B cell (primary cell): ENCODE results near the gene NMT2. TPM values are rescaled to one million over a fixed set of nuclear protein-coding genes. Genes with fewer than 3 reads are reported as not detected.

Experiments used
- ATAC-seq: fragments of 200-7000 bp; cut with Tn5 transposase; one replicate; pipeline ENCODE4 v1.10.0; 2021; ENCODE audit warnings: low read depth, mild to moderate bottlenecking, moderate number of reproducible peaks, moderate library complexity
- CTCF ChIA-PET: fragments of 350-600 bp; sonication (Branson Sonifier 250); formaldehyde crosslinking; loops from one replicate; lab custom pipeline; 2021; ENCODE audit warnings: antibody characterized with exemption, inconsistent platforms; lab: Charles Lee
- POLR2A ChIA-PET: fragments of 350-600 bp; sonication (Branson Sonifier 250); formaldehyde crosslinking; loops from one replicate; lab custom pipeline; 2021; ENCODE audit warnings: antibody characterized with exemption; lab: Charles Lee
- DNase-seq: peaks from one replicate; pipeline ENCODE4 v3.0.0; 2013
- H2AFZ ChIP-seq: 2 replicates; pipeline ENCODE4 v1.6.1; 2012; ENCODE audit warnings: mild to moderate bottlenecking, low read depth, low read length; ENCODE audit not compliant: insufficient read depth, poor library complexity, severe bottlenecking
- H3K27ac ChIP-seq, 2 donors: 1 replicate in 1 of 2; 2 replicates in 1 of 2; pipeline ENCODE4 v1.5.1; 2012 to 2013; ENCODE audit warnings: low read length in 2 of 2, mild to moderate bottlenecking in 2 of 2, moderate library complexity in 1 of 2
- H3K27me3 ChIP-seq, 4 experiments: fragments of 200-600 bp in 1 of 4; sonication (generic) in 1 of 4; replicated peaks in 1 of 4; 1 replicate in 2 of 4; 2 replicates in 2 of 4; pipeline versions ENCODE4 v1.6.1 to v1.7.0; 2013 to 2016; ENCODE audit warnings: low read length in 3 of 4, mild to moderate bottlenecking in 2 of 4, mixed read lengths in 1 of 4, moderate library complexity in 1 of 4; ENCODE audit not compliant: insufficient read depth in 4 of 4, control insufficient read depth in 3 of 4; ENCODE audit errors: control extremely low read depth in 1 of 4
- H3K36me3 ChIP-seq, 2 experiments: replicated peaks in 1 of 2; 1 replicate in 1 of 2; 2 replicates in 1 of 2; pipeline versions ENCODE4 v1.6.1 to v1.7.1; 2013; ENCODE audit warnings: low read length in 1 of 2; ENCODE audit not compliant: insufficient read depth in 2 of 2, control insufficient read depth in 1 of 2; ENCODE audit errors: control extremely low read depth in 1 of 2, extremely low read depth in 1 of 2
- H3K4me1 ChIP-seq, 2 donors: fragments of 200-600 bp in 1 of 2; sonication (generic) in 1 of 2; 1 replicate in 1 of 2; 2 replicates in 1 of 2; pipeline versions ENCODE4 v1.5.1 to v1.6.1; 2013 to 2017; ENCODE audit warnings: low read length in 2 of 2; ENCODE audit not compliant: control insufficient read depth in 2 of 2, insufficient read depth in 2 of 2
- H3K4me2 ChIP-seq: replicated peaks from 2 replicates; pipeline ENCODE3; 2012; ENCODE audit warnings: mild to moderate bottlenecking, low read depth, low read length; ENCODE audit not compliant: poor library complexity, severe bottlenecking
- H3K4me3 ChIP-seq, 5 experiments: fragments of 200-600 bp in 1 of 5; sonication (generic) in 1 of 5; 1 replicate in 3 of 5; 2 replicates in 2 of 5; pipeline versions ENCODE4 v1.5.1 to v1.7.0; 2011 to 2016; ENCODE audit warnings: low read length in 4 of 5, mild to moderate bottlenecking in 4 of 5, low read depth in 2 of 5, control low read depth in 1 of 5, moderate library complexity in 1 of 5; ENCODE audit not compliant: insufficient read depth in 1 of 5; ENCODE audit errors: control extremely low read depth in 1 of 5, extremely low read depth in 1 of 5
- H3K79me2 ChIP-seq: fragments of 200-600 bp; sonication (generic); one replicate; pipeline ENCODE4 v1.6.0; 2016; ENCODE audit warnings: low read length; ENCODE audit not compliant: control insufficient read depth, insufficient read depth
- H3K9ac ChIP-seq: fragments of 200-600 bp; sonication (generic); 2 replicates; pipeline ENCODE4 v1.6.1; 2017; ENCODE audit warnings: mild to moderate bottlenecking, low read length, moderate library complexity
- H3K9me3 ChIP-seq, 3 donors: one replicate each; pipeline versions ENCODE4 v1.6.1 to v1.7.1; 2013; ENCODE audit warnings: low read length in 2 of 3; ENCODE audit not compliant: control insufficient read depth in 2 of 3, insufficient read depth in 1 of 3; ENCODE audit errors: control extremely low read depth in 1 of 3
- H4K20me1 ChIP-seq: 2 replicates; pipeline ENCODE4 v1.6.0; 2012; ENCODE audit warnings: mild to moderate bottlenecking, low read length; ENCODE audit not compliant: insufficient read depth, control insufficient read depth, poor library complexity, severe bottlenecking
- H3K27ac Mint-ChIP-seq: one replicate; pipeline ENCODE4 v1.8.0; 2021; ENCODE audit warnings: mixed read lengths
- H3K27me3 Mint-ChIP-seq: one replicate; pipeline ENCODE4 v1.8.0; 2021; ENCODE audit warnings: mixed read lengths
- H3K4me1 Mint-ChIP-seq: one replicate; pipeline ENCODE4 v1.8.0; 2021; ENCODE audit warnings: mixed read lengths
- H3K4me3 Mint-ChIP-seq: one replicate; pipeline ENCODE4 v1.8.0; 2021; ENCODE audit warnings: mixed read lengths
- H3K9me3 Mint-ChIP-seq: one replicate; pipeline ENCODE4 v1.8.0; 2022; ENCODE audit warnings: mixed read lengths; ENCODE audit not compliant: insufficient read depth
- EZH2 ChIP-seq: IDR thresholded peaks from 2 replicates; pipeline ENCODE4 v1.6.1; 2012; ENCODE audit warnings: borderline replicate concordance, low read depth, mild to moderate bottlenecking, moderate library complexity, low read length; ENCODE audit not compliant: insufficient read depth, poor library complexity, severe bottlenecking
- WGBS: methylation state at CpG from one replicate; pipeline ENCODE4 v1.1.5; 2013; ENCODE audit warnings: missing lambda C conversion rate; ENCODE audit not compliant: insufficient coverage; 5-methylcytosine and 5-hydroxymethylcytosine counted together
- intact Hi-C: fragments of 100-400 bp; cut with micrococcal nuclease; formaldehyde crosslinking; loops from one replicate; pipeline ENCODE4 v1.10.0; 2022
- polyA plus RNA-seq: library from polyadenylated mRNA; depleted of rRNA; stranded (reverse); fragments of >200 nt; gene quantifications from 2 replicates; pipeline ENCODE4 v1.2.3, GENCODE V29; 2012
- total RNA-seq, 2 donors: library from RNA; stranded (reverse); fragments of 120-200 nt in 1 of 2; gene quantifications; 1 replicate in 1 of 2; 2 replicates in 1 of 2; pipeline versions ENCODE4 v1.2.3 to v1.2.4, GENCODE V29; 2013 to 2022
- TF ChIP-seq, protein P1 (sequence below): fragments of 200-600 bp; IDR thresholded peaks from one replicate; pipeline ENCODE4 v1.8.0; 2022; ENCODE audit warnings: antibody characterized with exemption, mild to moderate bottlenecking

Gene NMT2
- total and polyA plus RNA-seq, 2 donors (not counting 1 experiment from before 2014, with no cell fraction given) = 2.8 to 73.3 TPM

DNA sequence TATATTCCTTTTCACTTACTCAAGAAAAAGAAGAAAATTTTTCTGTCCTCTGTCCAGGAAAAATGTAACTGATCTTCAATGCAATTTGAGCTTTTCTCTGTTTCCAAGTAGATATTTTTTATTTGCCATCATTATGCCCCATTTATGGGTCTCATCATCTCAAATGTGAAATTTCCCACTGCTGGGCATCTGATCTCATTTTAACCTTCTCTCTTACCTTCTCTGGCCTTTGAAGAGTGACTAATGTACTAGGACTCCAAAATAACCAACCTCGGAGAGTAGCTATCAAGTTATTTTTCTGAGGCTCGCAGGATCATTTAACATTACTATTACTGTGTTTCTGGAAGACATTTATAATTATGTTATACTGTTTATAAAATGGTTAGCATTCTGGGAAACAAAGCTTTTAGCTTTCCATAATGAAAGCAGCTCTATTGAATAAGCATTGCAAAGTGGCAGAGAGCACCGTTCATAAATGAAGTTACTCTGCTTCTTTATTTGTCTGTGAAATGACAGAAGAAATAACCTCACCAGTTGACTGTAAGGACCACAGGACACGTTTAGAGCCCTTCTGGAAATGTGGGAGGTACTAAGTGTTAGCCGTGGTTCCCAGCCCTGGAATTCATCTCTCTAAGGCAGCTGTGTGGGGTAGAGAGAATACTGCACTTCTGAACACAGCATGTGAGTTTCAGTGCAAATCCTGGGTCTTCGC lies 33.3 kb upstream of the NMT2 start:
- H3K4me1 Mint-ChIP-seq = no peaks in the 10 kb centered on the region
- no peak overlapping the region for H3K4me3 ChIP-seq
- H3K4me2 ChIP-seq = no peak overlapping the region
- WGBS = 97% methylated on average over 3 of the region's 6 CpGs
- ChIA-PET POLR2A (interaction anchor here (0.6 kb wide), 1 partner anchor 246 kb away, joined by 3 read pairs; no protein-coding TSS in a partner anchor), CTCF (no interaction called here)
- H3K9ac ChIP-seq = no peak overlapping the region
- TF ChIP-seq, protein P1, sequence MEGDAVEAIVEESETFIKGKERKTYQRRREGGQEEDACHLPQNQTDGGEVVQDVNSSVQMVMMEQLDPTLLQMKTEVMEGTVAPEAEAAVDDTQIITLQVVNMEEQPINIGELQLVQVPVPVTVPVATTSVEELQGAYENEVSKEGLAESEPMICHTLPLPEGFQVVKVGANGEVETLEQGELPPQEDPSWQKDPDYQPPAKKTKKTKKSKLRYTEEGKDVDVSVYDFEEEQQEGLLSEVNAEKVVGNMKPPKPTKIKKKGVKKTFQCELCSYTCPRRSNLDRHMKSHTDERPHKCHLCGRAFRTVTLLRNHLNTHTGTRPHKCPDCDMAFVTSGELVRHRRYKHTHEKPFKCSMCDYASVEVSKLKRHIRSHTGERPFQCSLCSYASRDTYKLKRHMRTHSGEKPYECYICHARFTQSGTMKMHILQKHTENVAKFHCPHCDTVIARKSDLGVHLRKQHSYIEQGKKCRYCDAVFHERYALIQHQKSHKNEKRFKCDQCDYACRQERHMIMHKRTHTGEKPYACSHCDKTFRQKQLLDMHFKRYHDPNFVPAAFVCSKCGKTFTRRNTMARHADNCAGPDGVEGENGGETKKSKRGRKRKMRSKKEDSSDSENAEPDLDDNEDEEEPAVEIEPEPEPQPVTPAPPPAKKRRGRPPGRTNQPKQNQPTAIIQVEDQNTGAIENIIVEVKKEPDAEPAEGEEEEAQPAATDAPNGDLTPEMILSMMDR = no peak
- no peak for TF ChIP-seq EZH2
- H3K4me3 Mint-ChIP-seq = no peak overlapping the region
- H3K9me3 Mint-ChIP-seq = no peaks in the 10 kb centered on the region
- no peak for ATAC-seq
- H3K9me3 ChIP-seq = no peaks in the 10 kb centered on the region
- intact Hi-C loops = no loop called here
- no peaks in the 10 kb centered on the region for H3K79me2 ChIP-seq
- no peak for DNase-seq
- H3K27me3 Mint-ChIP-seq = peaks cover 26% of the 10 kb centered on the region
- H3K36me3 ChIP-seq = no peaks in the 10 kb centered on the region
- H3K4me1 ChIP-seq = no peaks in the 10 kb centered on the region
- no peak overlapping the region for H3K27ac ChIP-seq
- no peaks in the 10 kb centered on the region for H4K20me1 ChIP-seq
- H2AFZ ChIP-seq = no peak overlapping the region
- no peaks in the 10 kb centered on the region for H3K27me3 ChIP-seq
- no peak overlapping the region for H3K27ac Mint-ChIP-seq

DNA sequence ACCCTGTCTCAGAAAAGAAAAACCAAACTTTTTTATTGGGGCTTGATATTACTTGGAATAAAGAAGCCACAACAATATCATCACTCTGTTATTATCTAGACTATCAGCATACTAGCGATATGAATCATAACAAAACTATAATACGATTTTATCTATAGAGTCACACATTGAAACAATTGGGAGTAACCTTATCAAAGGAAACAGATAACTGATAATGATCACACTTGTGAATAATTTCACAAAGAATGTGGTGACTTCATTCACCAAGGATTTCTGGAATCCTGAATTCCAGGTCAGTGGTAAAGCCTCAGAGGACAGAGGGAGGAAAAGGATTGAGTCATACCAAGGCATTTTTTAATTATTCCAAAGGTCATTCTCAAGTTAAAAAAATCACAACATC lies 32.1 kb upstream of the NMT2 start:
- no peak overlapping the region for H2AFZ ChIP-seq
- no peak overlapping the region for H3K4me3 Mint-ChIP-seq
- TF ChIP-seq, protein P1 = no peak
- no peak for TF ChIP-seq EZH2
- ATAC-seq = no peak
- peaks cover 0 to 2% of the 10 kb centered on the region in 2 donors for H3K4me1 ChIP-seq
- ChIA-PET POLR2A (no interaction called here), CTCF (no interaction called here)
- H3K79me2 ChIP-seq = no peaks in the 10 kb centered on the region
- H3K4me1 Mint-ChIP-seq = peaks cover 3% of the 10 kb centered on the region
- no peak overlapping the region for H3K9ac ChIP-seq
- no peak overlapping the region for H3K27ac ChIP-seq
- no peaks in the 10 kb centered on the region for H3K9me3 ChIP-seq
- H3K27ac Mint-ChIP-seq = no peak overlapping the region
- DNase-seq = no peak
- no peaks in the 10 kb centered on the region for H3K36me3 ChIP-seq
- H3K27me3 Mint-ChIP-seq = peaks cover 29% of the 10 kb centered on the region
- intact Hi-C loops = no loop called here
- no peak overlapping the region for H3K4me3 ChIP-seq
- H3K4me2 ChIP-seq = no peak overlapping the region
- no peaks in the 10 kb centered on the region for H3K9me3 Mint-ChIP-seq
- no peaks in the 10 kb centered on the region for H4K20me1 ChIP-seq
- WGBS = no CpG with 5 or more reads among the region's 2 CpGs
- H3K27me3 ChIP-seq = no peaks in the 10 kb centered on the region
